ENCODE data around the gene KHDC3L.
A peak's percentile ranks its signal among the peaks of the same experiment; 100 is the strongest.
"Not testable (repeated sequence)": the region's sequence is repeated elsewhere in the genome, so short reads cannot be mapped to it uniquely, and the experiment has no call there.

Gene KHDC3L

GRCh38 chr6:73371984-73372383, 9.5 kb downstream of the KHDC3L start:
- no peak for DNase-seq

DNA sequence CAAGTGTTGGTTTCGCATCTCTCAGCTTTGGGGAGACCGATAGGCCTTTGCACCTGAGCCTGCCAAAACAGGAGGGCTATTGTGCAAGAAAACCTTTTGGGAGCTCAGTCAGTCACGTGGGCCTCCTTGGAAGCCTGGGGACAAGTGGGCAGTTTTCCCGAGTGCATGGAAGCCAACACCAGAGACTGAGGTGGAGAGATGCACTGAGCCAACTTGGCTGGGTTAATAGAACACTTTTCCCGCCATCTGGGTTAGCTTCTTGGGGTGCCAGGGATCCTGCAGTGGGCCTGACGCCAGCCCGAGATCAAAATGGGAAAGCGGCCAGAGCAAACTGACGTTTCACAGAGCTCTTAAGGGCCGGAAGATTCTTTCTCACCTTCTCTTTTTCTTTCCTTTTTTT, 10.1 kb downstream of the KHDC3L start:
- no peak for DNase-seq

DNA sequence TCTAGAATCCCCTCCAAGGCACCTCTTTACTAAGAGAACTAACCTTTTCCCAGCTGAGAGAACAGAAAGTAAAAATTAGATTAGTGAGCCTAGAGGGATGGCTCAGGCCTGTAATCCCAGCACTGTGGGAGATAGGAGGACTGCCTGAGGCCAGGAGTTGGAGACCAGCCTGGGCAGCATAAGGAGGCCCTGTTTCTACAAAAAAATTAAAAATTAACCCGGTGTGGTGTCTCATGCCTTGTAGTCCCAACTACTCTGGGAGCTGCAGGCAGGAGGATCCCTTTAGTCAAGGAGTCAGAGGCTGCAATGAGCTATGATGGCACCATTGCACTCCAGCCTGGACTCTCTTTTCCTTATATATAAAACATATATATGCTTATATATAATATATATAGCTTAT, 12.8 kb downstream of the KHDC3L start:
- DNase-seq = no peak

DNA sequence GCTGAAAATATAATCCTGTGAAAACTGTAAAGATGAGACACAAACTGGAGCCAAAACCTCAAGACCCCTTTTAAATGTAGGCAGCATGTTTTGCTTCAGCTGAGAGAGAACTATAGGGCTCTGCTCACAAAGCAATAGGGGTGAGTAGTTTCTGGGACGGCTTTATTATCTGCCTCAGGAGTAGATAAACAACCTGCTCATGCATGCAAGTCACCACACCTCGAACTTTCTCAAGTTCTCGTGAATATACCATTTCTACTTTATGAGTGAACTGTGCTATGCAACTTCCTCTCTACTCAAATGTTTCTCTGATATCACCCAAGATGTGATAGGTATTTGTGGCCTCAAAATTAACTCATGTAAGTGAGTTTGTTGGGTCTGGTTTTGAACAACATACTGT, 14.8 kb downstream of the KHDC3L start:
- DNase-seq = no peak

DNA sequence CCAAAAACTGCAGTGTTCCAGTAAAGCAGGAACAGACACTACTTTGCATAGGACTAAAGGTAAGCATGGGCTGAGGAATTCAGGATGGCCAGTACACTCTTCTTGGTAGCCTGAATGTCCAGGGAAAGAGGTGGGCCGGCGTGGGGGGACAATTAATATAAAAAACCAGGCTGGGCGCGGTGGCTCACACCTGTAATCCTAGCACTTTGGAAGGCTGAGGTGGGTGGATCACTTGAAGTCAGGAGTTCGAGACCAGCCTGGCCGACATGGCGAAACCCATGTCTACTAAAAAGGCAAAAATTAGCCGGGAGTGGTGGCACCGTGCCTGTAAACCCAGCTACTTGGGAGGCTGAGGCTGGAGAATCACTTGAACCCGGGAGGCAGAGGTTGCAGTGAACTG, 19.1 kb downstream of the KHDC3L start:
- not testable (repeated sequence) for DNase-seq

DNA sequence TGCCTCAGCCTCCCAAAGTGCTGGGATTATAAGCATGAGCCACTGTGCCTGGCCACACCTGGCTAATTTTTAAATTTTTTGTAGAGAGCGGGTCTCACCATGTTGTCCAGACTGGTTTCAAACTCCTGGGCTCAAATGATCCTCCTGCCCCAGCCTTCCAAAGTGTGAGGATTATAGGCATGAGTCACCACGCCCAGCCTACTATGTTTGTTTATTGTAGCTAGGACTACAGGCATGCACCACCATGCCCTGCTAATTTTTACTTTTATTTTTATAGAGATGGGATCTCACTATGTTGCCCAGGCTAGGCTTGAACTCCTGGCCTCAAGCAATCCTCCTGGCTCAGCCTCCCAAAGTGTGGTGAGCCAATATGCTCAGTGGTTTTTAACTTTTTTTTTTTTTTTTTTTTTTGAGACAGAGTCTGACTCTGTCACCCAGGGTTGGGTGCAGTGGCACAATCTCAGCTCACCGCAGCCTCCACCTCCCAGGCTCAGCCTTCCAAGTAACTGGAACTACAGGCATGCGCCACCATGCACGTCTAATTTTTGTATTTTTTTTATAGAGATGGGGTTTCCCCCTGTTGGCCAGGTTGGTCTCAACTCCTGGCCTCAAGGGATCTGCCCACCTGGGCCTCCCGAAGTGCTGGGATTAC, 20.1 kb downstream of the KHDC3L start:
- no peak for DNase-seq

DNA sequence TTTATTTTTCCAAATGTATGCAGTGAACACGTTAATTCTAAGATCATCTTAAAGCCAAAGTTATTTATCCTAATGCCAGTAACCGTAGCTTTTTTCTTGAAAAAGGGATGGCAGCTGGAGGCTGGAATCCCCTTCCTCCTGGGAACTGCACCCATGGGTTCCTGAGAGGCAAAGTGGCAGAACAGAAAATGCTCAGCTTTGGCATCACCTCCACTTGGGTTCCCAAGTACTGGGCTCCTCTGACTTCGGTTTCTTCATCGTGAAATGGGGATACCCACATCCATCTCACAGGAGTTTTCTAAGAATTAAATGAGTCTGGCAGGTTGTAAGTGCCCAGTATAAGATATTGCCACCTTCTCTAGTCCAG, 26.0 kb downstream of the KHDC3L start:
- no peak for DNase-seq

DNA sequence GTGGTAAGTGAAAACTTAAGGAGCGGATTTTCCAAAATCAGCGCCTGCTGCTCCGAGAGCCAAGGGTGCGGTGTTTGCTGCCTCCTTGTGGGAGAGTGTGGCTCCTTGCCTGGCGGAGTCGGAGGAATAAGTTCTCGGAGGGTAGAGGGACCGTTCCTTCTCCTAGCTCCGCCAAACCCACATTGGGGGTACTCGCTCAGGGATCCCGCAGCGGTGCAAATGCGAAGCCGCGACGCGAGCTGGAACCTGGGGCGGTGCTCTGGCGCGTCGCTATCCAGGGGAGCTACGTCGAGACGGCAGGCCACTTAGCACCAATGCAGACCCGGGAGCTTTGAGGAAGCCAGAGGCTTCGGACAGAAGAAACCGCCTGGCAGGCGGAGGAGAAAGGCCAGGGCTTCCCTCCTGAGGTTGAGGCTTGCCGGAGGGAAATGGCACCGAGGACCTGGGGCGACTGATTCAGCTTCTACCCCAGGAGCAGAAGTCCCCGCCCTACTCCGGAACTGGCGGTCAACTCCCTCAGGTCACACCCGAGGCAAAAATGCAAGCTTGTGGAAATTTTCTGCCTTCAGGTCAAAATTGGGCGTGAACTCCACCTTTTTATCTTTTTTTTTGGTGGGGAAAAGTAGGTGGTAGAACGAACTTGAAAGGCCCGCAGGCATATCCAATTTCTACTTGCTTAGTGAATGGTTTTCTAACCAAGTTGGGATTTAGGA, 26.5 kb downstream of the KHDC3L start:
- DNase-seq = peak; percentile 81

DNA sequence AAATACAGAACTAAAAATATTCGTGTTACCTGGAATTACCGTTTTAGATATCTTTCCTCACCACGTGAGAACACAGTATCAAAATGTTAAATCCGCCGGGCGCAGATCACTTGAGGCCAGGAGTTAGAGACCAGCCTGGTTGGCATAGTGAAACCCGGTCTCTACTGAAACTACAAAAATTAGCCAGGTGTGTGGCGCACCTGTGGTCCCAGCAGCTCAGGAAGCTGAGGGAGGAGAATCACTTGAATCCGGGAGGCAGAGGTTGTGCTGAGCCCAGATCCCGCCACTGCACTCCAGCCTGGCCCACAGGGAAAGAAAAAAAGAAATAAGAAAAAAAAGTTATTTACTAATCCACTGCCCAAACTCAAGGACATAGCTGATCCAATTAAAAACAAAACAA, 27.4 kb downstream of the KHDC3L start:
- DNase-seq = no peak

DNA sequence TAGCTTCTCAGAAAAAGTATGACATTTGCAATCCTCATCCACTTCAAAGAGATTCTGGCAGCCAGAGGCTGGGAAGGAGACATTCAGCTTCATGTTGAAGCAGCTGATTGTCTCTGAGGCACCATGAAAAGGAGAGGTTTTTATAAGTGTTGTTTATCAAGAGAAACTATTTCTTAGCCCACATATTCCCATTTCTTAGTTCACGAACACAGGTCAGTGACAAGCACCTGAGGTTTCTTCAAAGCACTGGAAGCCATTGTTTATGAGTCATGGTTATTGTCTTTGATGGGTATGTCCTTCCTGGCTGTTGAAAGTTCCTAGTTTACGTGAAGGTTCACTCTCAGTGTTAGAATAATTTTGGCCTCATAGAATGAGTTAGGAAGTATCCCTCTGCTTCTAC, 29.2 kb downstream of the KHDC3L start:
- DNase-seq = no peak

GRCh38 chr6:73392188-73392587, 29.7 kb downstream of the KHDC3L start:
- not testable (repeated sequence) for DNase-seq

DNA sequence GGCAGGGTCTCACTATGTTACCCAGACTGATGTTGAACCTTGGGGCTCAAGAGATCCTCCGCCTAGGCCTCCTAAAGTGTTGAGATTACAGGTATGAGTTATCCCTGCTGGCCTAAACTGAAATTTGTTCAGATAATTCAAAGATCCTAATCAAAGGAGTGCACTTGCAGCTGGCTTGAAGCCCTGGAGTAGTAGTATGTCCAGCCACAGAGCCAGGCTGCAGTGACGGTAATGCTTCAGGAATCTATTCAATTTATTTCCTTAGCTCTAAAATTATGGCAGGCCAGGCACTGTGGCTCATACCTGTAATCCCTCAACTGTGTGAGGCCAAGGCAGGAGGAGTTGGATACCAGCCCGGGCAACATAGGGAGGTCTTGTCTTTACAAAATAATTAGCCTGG, 30.8 kb downstream of the KHDC3L start:
- DNase-seq = no peak

GRCh38 chr6:73394577-73395354, 32.3 kb downstream of the KHDC3L start, which contains the start of gene DDX43:
Gene DDX43, plus strand, starts transcription at chr6:73394828. Its CDS starts 78 bp downstream, at chr6:73394906.
- peak; percentile 54 for DNase-seq

DNA sequence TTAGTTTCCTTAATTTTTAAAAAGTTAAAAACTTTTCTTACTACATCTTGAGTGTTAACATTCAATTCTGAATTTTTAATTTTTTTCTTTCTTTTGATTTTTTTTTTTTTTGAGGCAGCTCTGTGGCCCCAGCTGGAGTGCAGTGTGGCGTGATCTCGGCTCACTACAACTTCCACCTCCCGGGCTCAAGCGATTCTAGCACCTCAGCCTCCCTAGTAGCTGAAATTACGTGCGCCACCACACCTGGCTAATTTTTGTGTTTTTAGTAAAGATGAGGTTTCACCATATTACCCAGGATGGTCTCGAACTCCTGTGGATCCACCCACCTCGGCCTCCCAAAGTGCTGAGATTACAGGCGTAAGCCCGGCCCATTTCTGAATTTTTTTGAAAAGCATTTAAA, 33.4 kb downstream of the KHDC3L start:
- no peak for DNase-seq

GRCh38 chr6:73400656-73401055, 38.2 kb downstream of the KHDC3L start:
- DNase-seq = no peak

- DNase-seq = peak; percentile 24
Measured at GRCh38 chr6:73409395-73409794, 46.9 kb downstream of the KHDC3L start.

DNA sequence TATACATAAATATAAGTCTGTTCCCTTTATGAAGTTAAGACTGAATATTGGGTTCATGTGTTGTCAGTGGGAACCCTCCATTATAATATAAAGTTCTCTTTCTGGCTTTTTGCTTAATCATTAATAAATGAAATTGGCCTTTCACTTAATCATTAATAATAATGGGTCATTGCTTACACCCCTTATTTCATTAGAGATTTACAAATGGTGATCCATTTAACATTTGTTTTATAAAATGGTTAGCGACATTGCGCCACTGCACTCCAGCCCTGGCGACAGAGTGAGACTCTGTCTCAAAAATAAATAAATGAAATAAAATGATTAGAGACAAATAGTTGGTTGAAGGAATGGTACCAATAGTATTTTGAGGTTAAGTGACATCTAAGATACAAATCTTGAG, 50.6 kb downstream of the KHDC3L start:
- no peak for DNase-seq

Data from hematopoietic multipotent progenitor cell treated with erythropoietin and hydrocortisone succinate and interleukin-3 and kit ligand, for 6 days (in vitro differentiated cells).